Vagina (tissue), 2 donors: ENCODE data around the gene MACROD2. TPM values are rescaled to one million over a fixed set of nuclear protein-coding genes. Genes with fewer than 3 reads are reported as not detected.

Experiments used
- DNase-seq, 2 donors: peaks; one replicate each; pipeline ENCODE4 v3.0.0-alpha.2; 2017; ENCODE audit errors: extremely low spot score in 2 of 2
- H3K27ac ChIP-seq: fragments of 200-600 bp; sonication (generic); one replicate; pipeline ENCODE4 v1.5.1; 2019
- H3K27me3 ChIP-seq: fragments of 200-600 bp; sonication (generic); one replicate; pipeline ENCODE4 v1.5.1; 2019
- H3K36me3 ChIP-seq, 2 donors: fragments of 200-600 bp; sonication (generic); one replicate each; pipeline ENCODE4 v1.5.1; 2017 to 2019
- H3K4me1 ChIP-seq: fragments of 200-600 bp; sonication (generic); one replicate; pipeline ENCODE4 v1.5.1; 2019
- H3K4me3 ChIP-seq, 2 donors: fragments of 200-600 bp; sonication (generic); 1 replicate in 1 of 2; 2 replicates in 1 of 2; pipeline ENCODE4 v1.5.1; 2016 to 2019
- H3K9me3 ChIP-seq: fragments of 200-600 bp; sonication (generic); one replicate; pipeline ENCODE4 v1.5.1; 2019
- CTCF ChIP-seq, 3 experiments: fragments of 450-650 bp in 2 of 3; fragments of 200-600 bp in 1 of 3; sonication (generic) in 1 of 3; IDR thresholded peaks; one replicate each; pipeline ENCODE4 v1.5.1; 2017 to 2019; ENCODE audit warnings: antibody characterized with exemption in 3 of 3, mild to moderate bottlenecking in 2 of 3, moderate library complexity in 2 of 3
- POLR2A ChIP-seq, 2 donors: fragments of 450-650 bp; IDR thresholded peaks; one replicate each; pipeline ENCODE4 v1.6.1; 2017; ENCODE audit warnings: antibody characterized with exemption in 2 of 2, mild to moderate bottlenecking in 2 of 2, moderate library complexity in 2 of 2
- POLR2AphosphoS5 ChIP-seq, 2 donors: sonication (generic); formaldehyde crosslinking; IDR thresholded peaks; one replicate each; pipeline ENCODE4 v1.9.0; 2017; ENCODE audit warnings: antibody characterized with exemption in 2 of 2, mild to moderate bottlenecking in 2 of 2, low read depth in 1 of 2; ENCODE audit not compliant: insufficient read depth in 1 of 2
- intact Hi-C: fragments of 100-400 bp; cut with DNase I; formaldehyde crosslinking; loops from one replicate; pipeline ENCODE4 v1.15.1; 2023
- total RNA-seq: library from RNA; depleted of rRNA; stranded (reverse); fragments of >200 nt; gene quantifications from one replicate; pipeline ENCODE4 v1.2.3, GENCODE V29; 2016

The MACROD2 gene
- total RNA-seq, 1 donor from 2014 or later = 12.5 TPM

- TF ChIP-seq POLR2AphosphoS5 (IDR thresholded peaks at IDR 0.05; ENCODE audit: insufficient read depth in 1 of 2, low read depth in 1 of 2) = no peak
- TF ChIP-seq CTCF (IDR thresholded peaks at IDR 0.05) = no peak
- TF ChIP-seq POLR2A (IDR thresholded peaks at IDR 0.05) = no peak
- intact Hi-C loops = no loop called here
- DNase-seq = no peak
Measured at GRCh38 chr20:14637441-14637840, 642.1 kb downstream of the MACROD2 start.

GRCh38 chr20:14643146-14643545 lies 647.8 kb downstream of the MACROD2 start:
- Histone ChIP-seq H3K4me3 (no peak overlapping the region), H3K36me3 (no peaks in the 10 kb centered on the region), H3K4me1 (no peaks in the 10 kb centered on the region), H3K27me3 (no peaks in the 10 kb centered on the region), H3K9me3 (no peaks in the 10 kb centered on the region), H3K27ac (no peak overlapping the region)
- TF ChIP-seq CTCF (IDR thresholded peaks at IDR 0.05) = no peak
- DNase-seq = no peak
- intact Hi-C loops = no loop called here

More at GRCh38 chr20:14637441-14637840, 642.1 kb downstream of the MACROD2 start:
- Histone ChIP-seq H3K4me1 (no peaks in the 10 kb centered on the region), H3K9me3 (no peaks in the 10 kb centered on the region), H3K27me3 (no peaks in the 10 kb centered on the region), H3K36me3 (no peaks in the 10 kb centered on the region), H3K4me3 (no peak overlapping the region), H3K27ac (no peak overlapping the region)

- Histone ChIP-seq H3K36me3 (no peaks in the 10 kb centered on the region), H3K9me3 (no peaks in the 10 kb centered on the region), H3K4me1 (no peaks in the 10 kb centered on the region), H3K27me3 (no peaks in the 10 kb centered on the region), H3K27ac (no peak overlapping the region), H3K4me3 (no peak overlapping the region)
- no peak for DNase-seq
- intact Hi-C loops = no loop called here
- TF ChIP-seq POLR2AphosphoS5 (IDR thresholded peaks at IDR 0.05; ENCODE audit: insufficient read depth in 1 of 2, low read depth in 1 of 2) (no peak), POLR2A (IDR thresholded peaks at IDR 0.05) (no peak), CTCF (IDR thresholded peaks at IDR 0.05) (no peak)
Measured at GRCh38 chr20:14643556-14643955, 648.2 kb downstream of the MACROD2 start.

GRCh38 chr20:14644306-14645097 lies 649.2 kb downstream of the MACROD2 start:
- no peak overlapping the region for H3K27ac ChIP-seq
- H3K4me1 ChIP-seq = no peaks in the 10 kb centered on the region
- intact Hi-C loops = no loop called here
- TF ChIP-seq POLR2A (IDR thresholded peaks at IDR 0.05) = no peak
- no peak for TF ChIP-seq CTCF (IDR thresholded peaks at IDR 0.05)
- no peak for TF ChIP-seq POLR2AphosphoS5 (IDR thresholded peaks at IDR 0.05; ENCODE audit: insufficient read depth in 1 of 2, low read depth in 1 of 2)
- no peak for DNase-seq
- H3K9me3 ChIP-seq = no peaks in the 10 kb centered on the region
- no peaks in the 10 kb centered on the region for H3K36me3 ChIP-seq
- H3K4me3 ChIP-seq = no peak overlapping the region
- H3K27me3 ChIP-seq = no peaks in the 10 kb centered on the region

GRCh38 chr20:14647016-14647415 lies 651.7 kb downstream of the MACROD2 start:
- TF ChIP-seq CTCF (IDR thresholded peaks at IDR 0.05) (no peak), POLR2A (IDR thresholded peaks at IDR 0.05) (no peak), POLR2AphosphoS5 (IDR thresholded peaks at IDR 0.05; ENCODE audit: insufficient read depth in 1 of 2, low read depth in 1 of 2) (no peak)
- no peak overlapping the region for H3K27ac ChIP-seq
- H3K36me3 ChIP-seq = no peaks in the 10 kb centered on the region
- intact Hi-C loops = no loop called here
- H3K4me3 ChIP-seq = no peak overlapping the region
- DNase-seq = no peak
- no peaks in the 10 kb centered on the region for H3K27me3 ChIP-seq
- H3K4me1 ChIP-seq = no peaks in the 10 kb centered on the region
- H3K9me3 ChIP-seq = no peaks in the 10 kb centered on the region
